Measurements from ENCODE around the gene PROM2.

Gene PROM2

GRCh38 chr2:95305380-95306061 is 31.3 kb downstream of the PROM2 start:
- no peak for DNase-seq

- DNase-seq, result no peak
These were observed 32.2 kb downstream of the PROM2 start for GRCh38 chr2:95306336-95306895.

GRCh38 chr2:95307036-95307435 is 32.8 kb downstream of the PROM2 start:
- DNase-seq, result no peak

- no peak for DNase-seq
These were observed 33.6 kb downstream of the PROM2 start for GRCh38 chr2:95307878-95308277.

GRCh38 chr2:95308426-95308990 is 34.3 kb downstream of the PROM2 start:
- DNase-seq, result no peak

- DNase-seq, result no peak
These were observed 35.4 kb downstream of the PROM2 start for GRCh38 chr2:95309599-95309998.

GRCh38 chr2:95310216-95310615 is 36.0 kb downstream of the PROM2 start:
- no peak for DNase-seq

- no peak for DNase-seq
These were observed 36.4 kb downstream of the PROM2 start for GRCh38 chr2:95310651-95311050.

GRCh38 chr2:95311815-95312542 is 37.7 kb downstream of the PROM2 start:
- DNase-seq, result peak in 1 of 58 donors; percentile 62

- DNase-seq, result peak in 53 of 58 donors; percentile 30 to 94 (median 80)
These were observed 38.4 kb downstream of the PROM2 start for GRCh38 chr2:95312543-95313201.

GRCh38 chr2:95313296-95314131 is 39.3 kb downstream of the PROM2 start:
- peak in 10 of 58 donors; percentile 26 to 71 (median 37) for DNase-seq

GRCh38 chr2:95314598-95314963 is 40.3 kb downstream of the PROM2 start:
- no peak for DNase-seq

GRCh38 chr2:95314964-95315611 is 40.8 kb downstream of the PROM2 start:
- DNase-seq, result peak in 41 of 58 donors; percentile 19 to 74 (median 50)

- DNase-seq, result no peak
These were observed 41.7 kb downstream of the PROM2 start for GRCh38 chr2:95315801-95316411.

GRCh38 chr2:95316466-95317122 is 42.3 kb downstream of the PROM2 start:
- no peak for DNase-seq

GRCh38 chr2:95317123-95317500 is 42.9 kb downstream of the PROM2 start:
- no peak for DNase-seq

- DNase-seq, result no peak
These were observed 43.6 kb downstream of the PROM2 start for GRCh38 chr2:95317665-95318425.

GRCh38 chr2:95318431-95319220 is 44.4 kb downstream of the PROM2 start:
- no peak for DNase-seq

All from anterior cingulate cortex (tissue), 58 donors.